ENCODE results near the gene BATF3. TPM values are rescaled to one million over a fixed set of nuclear protein-coding genes. Genes with fewer than 3 reads are reported as not detected.

Gene BATF3
- total and polyA plus RNA-seq, 2 donors (not counting 3 experiments of a cell fraction or from before 2014, with no cell fraction given): 0.69 to 1.9 TPM

DNA sequence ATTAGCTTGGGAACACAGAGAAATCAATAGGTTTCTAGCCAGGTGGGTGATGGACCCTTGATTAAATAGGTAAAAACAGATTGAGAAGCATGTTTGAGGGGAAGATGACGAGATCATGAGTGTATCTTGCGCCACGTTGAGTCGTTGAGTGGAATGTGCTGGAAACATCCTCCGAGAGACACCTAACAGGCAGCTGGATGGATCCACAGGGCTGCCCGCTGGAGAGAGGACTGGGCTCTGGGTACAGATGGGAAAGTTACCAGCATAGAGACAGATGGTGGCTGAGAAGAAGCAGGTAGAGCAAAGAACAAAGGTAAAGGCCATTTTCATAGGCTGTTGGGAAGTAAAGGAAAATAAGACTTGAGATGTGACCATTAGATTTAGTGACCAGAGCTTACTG, 15.6 kb downstream of the BATF3 start:
- dilution Hi-C loops (cut with MboI; ENCODE audit: extremely low pct_ligation_motif_present, low sequenced_read_pairs): no loop called here
- no peak overlapping the region for H3K9ac ChIP-seq (replicated peaks; ENCODE audit: extremely low read depth, insufficient read depth, low read length)
- H3K9me3 ChIP-seq (replicated peaks; ENCODE audit: control insufficient read depth, insufficient read depth, low read length): no peaks in the 10 kb centered on the region
- POLR2A ChIA-PET: no interaction called here
- no peaks in the 10 kb centered on the region for H3K36me3 ChIP-seq (ENCODE audit: control insufficient read depth in 2 of 2, extremely low read depth in 1 of 2, insufficient read depth in 2 of 2, low read length in 2 of 2)
- H3K27me3 ChIP-seq (ENCODE audit: control insufficient read depth in 2 of 2, insufficient read depth in 2 of 2, low read length in 2 of 2): peaks cover 15 to 23% of the 10 kb centered on the region in 2 experiments
- H3K27ac ChIP-seq (ENCODE audit: insufficient read depth, low read depth, low read length): no peak overlapping the region
- no peak overlapping the region for H3K4me3 ChIP-seq (replicated peaks in 1 of 3; ENCODE audit: insufficient read depth in 1 of 3, low read depth in 1 of 3, low read length in 3 of 3)
- no peak overlapping the region for H2AFZ ChIP-seq (ENCODE audit: low read depth, low read length)
- no peak for DNase-seq (ENCODE audit: low read depth, low spot score)
- TF ChIP-seq, protein P1, sequence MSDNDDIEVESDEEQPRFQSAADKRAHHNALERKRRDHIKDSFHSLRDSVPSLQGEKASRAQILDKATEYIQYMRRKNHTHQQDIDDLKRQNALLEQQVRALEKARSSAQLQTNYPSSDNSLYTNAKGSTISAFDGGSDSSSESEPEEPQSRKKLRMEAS (IDR thresholded peaks at IDR 0.05; ENCODE audit: insufficient read depth, insufficient read length): no peak
- TF ChIP-seq POLR2A (IDR thresholded peaks at IDR 0.05; ENCODE audit: low read depth, low read length) (no peak), GATA2 (IDR thresholded peaks at IDR 0.05; ENCODE audit: insufficient read depth, insufficient read length, low read depth, low read length) (no peak)
- no peaks in the 10 kb centered on the region for H3K4me1 ChIP-seq (ENCODE audit: control insufficient read depth, extremely low read depth, insufficient read depth, low read length)
- intact Hi-C loops (cut with micrococcal nuclease): no loop called here
- no peaks in the 10 kb centered on the region for H3K79me2 ChIP-seq (ENCODE audit: control insufficient read depth, insufficient read depth, low read length)
- no peak for FAIRE-seq
- H4K20me1 ChIP-seq (replicated peaks; ENCODE audit: control insufficient read depth, extremely low read depth, insufficient read depth, low read length): no peaks in the 10 kb centered on the region
- H3K4me2 ChIP-seq (ENCODE audit: insufficient read depth, low read length): no peak overlapping the region
- no peaks in the 10 kb centered on the region for H3K9me1 ChIP-seq (replicated peaks; ENCODE audit: control insufficient read depth, extremely low read depth, insufficient read depth, low read length)
- CTCF ChIA-PET: interaction anchor here (0.9 to 2.2 kb wide), 3 partner anchors 12 to 66 kb away, joined by 3 to 9 read pairs (median 4); no protein-coding TSS in a partner anchor
- no TSS peak for BruUV-seq (replicated peaks)

- Histone ChIP-seq H2AFZ (ENCODE audit: low read depth, low read length) (no peak overlapping the region), H3K4me1 (ENCODE audit: control insufficient read depth, extremely low read depth, insufficient read depth, low read length) (no peaks in the 10 kb centered on the region), H3K79me2 (ENCODE audit: control insufficient read depth, insufficient read depth, low read length) (no peaks in the 10 kb centered on the region), H3K36me3 (ENCODE audit: control insufficient read depth in 2 of 2, extremely low read depth in 1 of 2, insufficient read depth in 2 of 2, low read length in 2 of 2) (no peaks in the 10 kb centered on the region), H3K9ac (replicated peaks; ENCODE audit: extremely low read depth, insufficient read depth, low read length) (no peak overlapping the region), H3K9me1 (replicated peaks; ENCODE audit: control insufficient read depth, extremely low read depth, insufficient read depth, low read length) (no peaks in the 10 kb centered on the region), H3K27ac (ENCODE audit: insufficient read depth, low read depth, low read length) (no peak overlapping the region), H3K4me2 (ENCODE audit: insufficient read depth, low read length) (no peak overlapping the region), H3K4me3 (replicated peaks in 1 of 3; ENCODE audit: insufficient read depth in 1 of 3, low read depth in 1 of 3, low read length in 3 of 3) (no peak overlapping the region), H3K9me3 (replicated peaks; ENCODE audit: control insufficient read depth, insufficient read depth, low read length) (no peaks in the 10 kb centered on the region), H3K27me3 (ENCODE audit: control insufficient read depth in 2 of 2, insufficient read depth in 2 of 2, low read length in 2 of 2) (peaks cover 11 to 24% of the 10 kb centered on the region in 2 experiments), H4K20me1 (replicated peaks; ENCODE audit: control insufficient read depth, extremely low read depth, insufficient read depth, low read length) (no peaks in the 10 kb centered on the region)
- BruUV-seq (replicated peaks): no TSS peak
- TF ChIP-seq POLR2A (IDR thresholded peaks at IDR 0.05; ENCODE audit: low read depth, low read length) (no peak), EZH2 (IDR thresholded peaks at IDR 0.05; ENCODE audit: borderline replicate concordance, low read depth, low read length, severe bottlenecking) (no peak), MYC (IDR thresholded peaks at IDR 0.05; ENCODE audit: low read depth, low read length) (no peak), FOS (IDR thresholded peaks at IDR 0.05; ENCODE audit: borderline replicate concordance, insufficient read depth, low read length) (no peak), JUN (IDR thresholded peaks at IDR 0.05; ENCODE audit: borderline replicate concordance, insufficient read depth, insufficient read length, low read depth) (no peak)
- TF ChIP-seq, protein P2, sequence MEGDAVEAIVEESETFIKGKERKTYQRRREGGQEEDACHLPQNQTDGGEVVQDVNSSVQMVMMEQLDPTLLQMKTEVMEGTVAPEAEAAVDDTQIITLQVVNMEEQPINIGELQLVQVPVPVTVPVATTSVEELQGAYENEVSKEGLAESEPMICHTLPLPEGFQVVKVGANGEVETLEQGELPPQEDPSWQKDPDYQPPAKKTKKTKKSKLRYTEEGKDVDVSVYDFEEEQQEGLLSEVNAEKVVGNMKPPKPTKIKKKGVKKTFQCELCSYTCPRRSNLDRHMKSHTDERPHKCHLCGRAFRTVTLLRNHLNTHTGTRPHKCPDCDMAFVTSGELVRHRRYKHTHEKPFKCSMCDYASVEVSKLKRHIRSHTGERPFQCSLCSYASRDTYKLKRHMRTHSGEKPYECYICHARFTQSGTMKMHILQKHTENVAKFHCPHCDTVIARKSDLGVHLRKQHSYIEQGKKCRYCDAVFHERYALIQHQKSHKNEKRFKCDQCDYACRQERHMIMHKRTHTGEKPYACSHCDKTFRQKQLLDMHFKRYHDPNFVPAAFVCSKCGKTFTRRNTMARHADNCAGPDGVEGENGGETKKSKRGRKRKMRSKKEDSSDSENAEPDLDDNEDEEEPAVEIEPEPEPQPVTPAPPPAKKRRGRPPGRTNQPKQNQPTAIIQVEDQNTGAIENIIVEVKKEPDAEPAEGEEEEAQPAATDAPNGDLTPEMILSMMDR (IDR thresholded peaks at IDR 0.05; ENCODE audit: extremely low read depth in 1 of 2, insufficient read depth in 1 of 2, low read depth in 1 of 2, low read length in 2 of 2): no peak
- TF ChIP-seq, protein P1 (IDR thresholded peaks at IDR 0.05; ENCODE audit: insufficient read depth, insufficient read length): no peak
- intact Hi-C loops (cut with micrococcal nuclease): no loop called here
- ChIA-PET CTCF (interaction anchor here (1.1 to 2.2 kb wide), 2 partner anchors 18 to 67 kb away, joined by 4 to 9 read pairs; no protein-coding TSS in a partner anchor), POLR2A (no interaction called here)
- dilution Hi-C loops (cut with MboI; ENCODE audit: extremely low pct_ligation_motif_present, low sequenced_read_pairs): no loop called here
- FAIRE-seq: no peak
- no peak for DNase-seq (ENCODE audit: low read depth, low spot score)
Measured at GRCh38 chr1:212683357-212683722, 16.3 kb downstream of the BATF3 start.

Measured in endothelial cell of umbilical vein (primary cell).